Liver (tissue), 9 donors: ENCODE data around the gene MICU2. TPM values are rescaled to one million over a fixed set of nuclear protein-coding genes. Genes with fewer than 3 reads are reported as not detected.

Experiments used
- DNase-seq: peaks from one replicate; pipeline ENCODE4 v3.0.0-alpha.2; 2017; ENCODE audit warnings: low spot score
- H3K27ac ChIP-seq, 2 donors: one replicate each; pipeline ENCODE4 v1.7.0; 2013; ENCODE audit warnings: inconsistent platforms in 2 of 2, low read length in 2 of 2, control low read depth in 1 of 2, low read depth in 1 of 2, mild to moderate bottlenecking in 1 of 2
- H3K27me3 ChIP-seq, 4 donors: one replicate each; pipeline versions ENCODE4 v1.6.1 to v1.7.0; 2013; ENCODE audit warnings: low read length in 3 of 4, inconsistent platforms in 1 of 4, mild to moderate bottlenecking in 1 of 4, moderate library complexity in 1 of 4; ENCODE audit not compliant: control insufficient read depth in 4 of 4, insufficient read depth in 4 of 4
- H3K36me3 ChIP-seq, 4 donors: one replicate each; pipeline versions ENCODE4 v1.6.1 to v1.7.0; 2013; ENCODE audit warnings: low read length in 3 of 4, mild to moderate bottlenecking in 3 of 4, low read depth in 1 of 4, moderate library complexity in 1 of 4; ENCODE audit not compliant: control insufficient read depth in 4 of 4, insufficient read depth in 3 of 4
- H3K4me1 ChIP-seq, 4 donors: one replicate each; pipeline versions ENCODE4 v1.6.1 to v1.7.0; 2013; ENCODE audit warnings: low read length in 3 of 4, mild to moderate bottlenecking in 3 of 4, moderate library complexity in 1 of 4; ENCODE audit not compliant: control insufficient read depth in 4 of 4, insufficient read depth in 4 of 4
- H3K4me3 ChIP-seq, 3 donors: one replicate each; pipeline versions ENCODE4 v1.6.1 to v1.7.0; 2013; ENCODE audit warnings: low read length in 3 of 3, control low read depth in 1 of 3, low read depth in 1 of 3, mild to moderate bottlenecking in 1 of 3
- H3K9ac ChIP-seq, 2 donors: one replicate each; pipeline ENCODE4 v1.7.0; 2013; ENCODE audit warnings: low read length in 2 of 2, mild to moderate bottlenecking in 2 of 2, moderate library complexity in 2 of 2, control low read depth in 1 of 2, low read depth in 1 of 2
- H3K9me3 ChIP-seq, 4 donors: one replicate each; pipeline versions ENCODE4 v1.6.1 to v1.7.0; 2013; ENCODE audit warnings: low read length in 3 of 4; ENCODE audit not compliant: control insufficient read depth in 4 of 4
- CTCF ChIP-seq: fragments of 150-350 bp; IDR thresholded peaks from 2 replicates; pipeline ENCODE4 v1.5.1; 2017; ENCODE audit warnings: improper control_type of control experiment, low read depth, low read length; ENCODE audit not compliant: missing input control
- EGR1 ChIP-seq, 2 donors: IDR thresholded peaks; 2 replicates each; pipeline ENCODE4 v1.6.1; 2016 to 2018; ENCODE audit warnings: antibody characterized with exemption in 2 of 2, low read depth in 2 of 2
- FOXA1 ChIP-seq: IDR thresholded peaks from 2 replicates; pipeline ENCODE4 v1.6.1; 2016; ENCODE audit warnings: antibody characterized with exemption
- FOXA2 ChIP-seq: IDR thresholded peaks from 2 replicates; pipeline ENCODE4 v1.6.1; 2016; ENCODE audit warnings: antibody characterized with exemption
- GABPA ChIP-seq, 2 donors: IDR thresholded peaks in 1 of 2; conservative IDR thresholded peaks in 1 of 2; 2 replicates each; pipeline ENCODE4 v1.6.1; 2016; ENCODE audit warnings: antibody characterized with exemption in 2 of 2, mild to moderate bottlenecking in 1 of 2, moderate library complexity in 1 of 2
- HNF4A ChIP-seq, 2 donors: conservative IDR thresholded peaks; 2 replicates each; pipeline ENCODE4 v1.6.1; 2016; ENCODE audit warnings: antibody characterized with exemption in 2 of 2, mild to moderate bottlenecking in 2 of 2
- HNF4G ChIP-seq: IDR thresholded peaks from 2 replicates; pipeline ENCODE4 v1.6.1; 2016; ENCODE audit warnings: antibody characterized with exemption
- JUND ChIP-seq, 2 donors: IDR thresholded peaks; 2 replicates each; pipeline ENCODE4 v1.6.1; 2016; ENCODE audit warnings: antibody characterized with exemption in 2 of 2
- NR2F2 ChIP-seq: IDR thresholded peaks from 2 replicates; pipeline ENCODE4 v1.6.1; 2016; ENCODE audit warnings: antibody characterized with exemption
- RAD21 ChIP-seq, 2 donors: IDR thresholded peaks; 2 replicates each; pipeline ENCODE4 v1.6.1; 2016; ENCODE audit warnings: antibody characterized with exemption in 2 of 2, mild to moderate bottlenecking in 2 of 2
- REST ChIP-seq: IDR thresholded peaks from 2 replicates; pipeline ENCODE4 v1.6.1; 2016; ENCODE audit warnings: antibody characterized with exemption, mild to moderate bottlenecking
- RXRA ChIP-seq, 2 donors: IDR thresholded peaks; 2 replicates each; pipeline ENCODE4 v1.6.1; 2017 to 2018; ENCODE audit warnings: antibody characterized with exemption in 2 of 2, mild to moderate bottlenecking in 1 of 2
- SP1 ChIP-seq: IDR thresholded peaks from 2 replicates; pipeline ENCODE4 v1.6.1; 2018; ENCODE audit warnings: antibody characterized with exemption, mild to moderate bottlenecking
- TAF1 ChIP-seq: conservative IDR thresholded peaks from 2 replicates; pipeline ENCODE4 v1.6.1; 2016; ENCODE audit warnings: antibody characterized with exemption, mild to moderate bottlenecking
- YY1 ChIP-seq: IDR thresholded peaks from 2 replicates; pipeline ENCODE4 v1.6.1; 2016; ENCODE audit warnings: antibody characterized with exemption, mild to moderate bottlenecking
- WGBS: extraction: QIAGEN DNeasy Blood & Tissue Kit; methylation state at CpG from one replicate; pipeline ENCODE4 v1.1.7; 2013; 5-methylcytosine and 5-hydroxymethylcytosine counted together
- polyA plus RNA-seq, 2 donors: library from polyadenylated mRNA; stranded (reverse) in 1 of 2; unstranded in 1 of 2; fragments of 200-250 nt in 1 of 2; fragments of >200 nt in 1 of 2; fragmentation: Nextera tagmentation in 1 of 2; extraction: Ambion mirVana in 1 of 2; gene quantifications; one replicate each; pipeline versions ENCODE4 v1.2.1 to v1.2.3, GENCODE V29; 2013 to 2015
- total RNA-seq, 2 donors: library from RNA; depleted of rRNA; stranded (reverse); fragments of >200 nt; gene quantifications; one replicate each; pipeline ENCODE4 v1.2.3, GENCODE V29; 2014
- TF ChIP-seq, protein P1 (sequence below): IDR thresholded peaks from 2 replicates; pipeline ENCODE4 v1.6.1; 2016; ENCODE audit warnings: antibody characterized with exemption
- TF ChIP-seq, protein P2 (sequence below): IDR thresholded peaks from 2 replicates; pipeline ENCODE4 v1.6.1; 2016; ENCODE audit warnings: antibody characterized with exemption
- TF ChIP-seq, protein P3 (sequence below): IDR thresholded peaks from 2 replicates; pipeline ENCODE4 v1.6.1; 2016; ENCODE audit warnings: antibody characterized with exemption
- donor health status: healthy.
- donor health status: healthy.
- donor health status: healthy.
- donor health status: healthy.
- donor health status: healthy.

Gene MICU2
- total and polyA plus RNA-seq, 4 donors = 19.4 to 42.9 (median 24.8) TPM

GRCh38 chr13:21516805-21517204 is 87.2 kb downstream of the MICU2 start:
- H3K9me3 ChIP-seq = no peaks in the 10 kb centered on the region
- DNase-seq = no peak
- no peak overlapping the region for H3K27ac ChIP-seq
- H3K27me3 ChIP-seq = no peaks in the 10 kb centered on the region
- TF ChIP-seq HNF4G (no peak), REST (no peak), JUND (IDR thresholded peaks at IDR 0.05) (no peak), FOXA2 (no peak), YY1 (no peak), CTCF (no peak), RXRA (IDR thresholded peaks at IDR 0.05) (no peak), TAF1 (no peak), SP1 (no peak)
- TF ChIP-seq, protein P1, sequence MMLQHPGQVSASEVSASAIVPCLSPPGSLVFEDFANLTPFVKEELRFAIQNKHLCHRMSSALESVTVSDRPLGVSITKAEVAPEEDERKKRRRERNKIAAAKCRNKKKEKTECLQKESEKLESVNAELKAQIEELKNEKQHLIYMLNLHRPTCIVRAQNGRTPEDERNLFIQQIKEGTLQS = no peak
- TF ChIP-seq, protein P2, sequence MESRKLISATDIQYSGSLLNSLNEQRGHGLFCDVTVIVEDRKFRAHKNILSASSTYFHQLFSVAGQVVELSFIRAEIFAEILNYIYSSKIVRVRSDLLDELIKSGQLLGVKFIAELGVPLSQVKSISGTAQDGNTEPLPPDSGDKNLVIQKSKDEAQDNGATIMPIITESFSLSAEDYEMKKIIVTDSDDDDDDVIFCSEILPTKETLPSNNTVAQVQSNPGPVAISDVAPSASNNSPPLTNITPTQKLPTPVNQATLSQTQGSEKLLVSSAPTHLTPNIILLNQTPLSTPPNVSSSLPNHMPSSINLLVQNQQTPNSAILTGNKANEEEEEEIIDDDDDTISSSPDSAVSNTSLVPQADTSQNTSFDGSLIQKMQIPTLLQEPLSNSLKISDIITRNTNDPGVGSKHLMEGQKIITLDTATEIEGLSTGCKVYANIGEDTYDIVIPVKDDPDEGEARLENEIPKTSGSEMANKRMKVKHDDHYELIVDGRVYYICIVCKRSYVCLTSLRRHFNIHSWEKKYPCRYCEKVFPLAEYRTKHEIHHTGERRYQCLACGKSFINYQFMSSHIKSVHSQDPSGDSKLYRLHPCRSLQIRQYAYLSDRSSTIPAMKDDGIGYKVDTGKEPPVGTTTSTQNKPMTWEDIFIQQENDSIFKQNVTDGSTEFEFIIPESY = no peak
- TF ChIP-seq, protein P3, sequence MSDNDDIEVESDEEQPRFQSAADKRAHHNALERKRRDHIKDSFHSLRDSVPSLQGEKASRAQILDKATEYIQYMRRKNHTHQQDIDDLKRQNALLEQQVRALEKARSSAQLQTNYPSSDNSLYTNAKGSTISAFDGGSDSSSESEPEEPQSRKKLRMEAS = no peak
- no peaks in the 10 kb centered on the region for H3K4me1 ChIP-seq
- no peak overlapping the region for H3K9ac ChIP-seq
- H3K36me3 ChIP-seq = peaks cover 2 to 13% (median 10%) of the 10 kb centered on the region in 4 donors
- no peak overlapping the region for H3K4me3 ChIP-seq
- WGBS = 96% methylated on average over 2 of the region's 2 CpGs

- H3K27me3 ChIP-seq = no peaks in the 10 kb centered on the region
- no peak overlapping the region for H3K4me3 ChIP-seq
- no peaks in the 10 kb centered on the region for H3K9me3 ChIP-seq
- no peak overlapping the region for H3K9ac ChIP-seq
- H3K27ac ChIP-seq = no peak overlapping the region
- TF ChIP-seq, protein P3 = no peak
- TF ChIP-seq GABPA (IDR thresholded peaks at IDR 0.05 in 1 of 2, conservative IDR thresholded peaks at IDR 0.05 in 1 of 2) (no peak), HNF4A (conservative IDR thresholded peaks at IDR 0.05) (no peak), HNF4G (no peak), YY1 (no peak), CTCF (no peak), JUND (IDR thresholded peaks at IDR 0.05) (no peak), FOXA2 (no peak), SP1 (no peak), RXRA (IDR thresholded peaks at IDR 0.05) (no peak), FOXA1 (no peak), RAD21 (IDR thresholded peaks at IDR 0.05) (no peak), NR2F2 (no peak), EGR1 (IDR thresholded peaks at IDR 0.05; ENCODE audit: low read depth in 2 of 2) (no peak)
- TF ChIP-seq, protein P1 = no peak
- TF ChIP-seq, protein P2 = no peak
- 89% methylated on average over 4 of the region's 4 CpGs for WGBS
- DNase-seq = no peak
- H3K36me3 ChIP-seq = peaks cover 2 to 12% (median 7%) of the 10 kb centered on the region in 4 donors
- no peaks in the 10 kb centered on the region for H3K4me1 ChIP-seq
Measured at GRCh38 chr13:21511849-21512248, 92.1 kb downstream of the MICU2 start.
